Fibroblast of peridontal ligament (primary cell): ENCODE results near the gene NINJ1.

Source experiments
- DNase-seq: peaks from one replicate; pipeline ENCODE4 v3.0.0-alpha.2; 2010; ENCODE audit errors: extremely low read depth

Gene NINJ1

DNA sequence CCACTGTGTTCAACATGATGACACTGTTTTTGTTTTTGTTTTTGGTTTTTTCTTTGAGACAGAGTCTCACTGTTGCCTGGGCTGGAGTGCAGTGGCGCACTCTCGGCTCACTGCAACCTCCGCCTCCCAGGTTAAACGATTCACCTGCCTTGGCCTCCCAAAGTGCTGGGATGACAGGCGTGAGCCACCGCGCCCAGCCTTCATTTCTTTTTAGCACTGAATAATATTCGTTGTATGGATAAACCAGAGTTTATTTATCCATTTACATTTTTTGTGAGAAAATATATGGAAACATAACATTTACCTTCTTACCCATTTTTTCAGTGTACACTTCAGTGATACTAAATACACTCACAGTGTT lies 33.8 kb downstream of the NINJ1 start:
- DNase-seq = no peak

DNA sequence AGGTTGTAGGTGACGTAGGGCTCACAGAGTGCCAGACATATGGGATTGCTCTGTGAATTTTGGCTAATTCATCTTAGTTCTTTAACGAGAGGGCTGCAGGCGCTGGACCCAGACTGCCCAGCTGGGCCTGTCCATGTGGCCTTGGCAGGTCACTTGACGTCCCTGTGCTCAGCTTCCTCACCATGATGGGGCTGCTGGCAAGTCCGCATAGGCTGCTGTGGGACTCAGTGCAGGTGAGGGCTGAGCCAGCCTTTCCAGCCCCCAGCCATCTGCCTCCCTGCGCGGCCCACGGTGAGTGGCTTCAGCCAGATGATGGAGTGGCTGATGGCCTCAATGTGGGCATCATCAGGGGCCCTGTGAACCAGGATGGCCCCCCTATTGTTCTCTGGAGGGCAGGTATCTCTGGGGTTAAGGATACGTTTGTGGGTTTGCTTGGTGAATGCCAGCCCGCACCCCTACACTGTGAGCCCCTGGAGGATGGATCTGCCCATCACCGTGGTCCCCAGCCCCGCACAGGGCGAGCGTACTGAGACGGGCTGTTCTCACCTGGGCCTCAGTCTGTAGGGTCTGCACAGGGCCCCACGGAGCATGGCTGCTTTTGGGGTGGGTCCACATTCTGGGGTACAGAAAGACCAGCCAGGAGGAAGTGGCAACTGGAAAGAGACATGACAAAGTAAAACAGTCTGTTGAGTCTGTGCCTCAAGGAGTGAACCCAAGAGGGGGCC lies 34.3 kb downstream of the NINJ1 start:
- DNase-seq = no peak

DNA sequence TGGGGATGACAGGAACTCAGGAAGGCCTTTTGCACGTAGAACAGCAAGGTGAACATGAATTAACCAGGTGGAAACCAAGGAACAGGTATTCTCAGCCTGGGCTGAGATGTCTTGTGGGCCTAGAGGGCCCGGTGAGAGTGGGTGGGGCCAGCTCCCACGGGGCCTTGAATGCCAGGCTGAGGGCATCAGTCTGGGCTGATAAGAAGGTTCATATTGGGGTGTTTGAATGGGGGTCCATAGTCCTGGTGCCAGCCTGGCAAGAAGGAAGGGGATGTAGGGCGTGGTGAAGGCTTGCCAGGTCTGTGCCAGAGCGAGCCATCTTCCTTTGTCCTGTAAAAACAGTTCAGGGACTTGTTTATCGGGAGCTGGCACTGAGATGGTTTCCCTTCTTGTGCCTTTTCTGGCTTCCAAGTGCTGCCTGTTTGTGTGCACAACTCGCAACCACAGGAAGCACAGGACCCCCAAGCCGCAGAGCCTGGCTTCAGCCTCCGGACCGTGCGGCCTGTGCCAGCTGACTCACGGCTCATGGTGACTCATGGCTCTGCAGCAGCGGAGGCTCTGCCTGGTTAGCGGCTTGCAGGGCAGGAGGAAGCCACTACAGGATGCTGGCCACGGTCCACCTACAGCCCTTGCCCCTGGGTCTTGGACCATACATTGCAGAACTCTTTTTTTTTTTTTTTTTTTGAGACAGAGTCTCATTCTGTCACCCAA lies 35.7 kb downstream of the NINJ1 start:
- peak; percentile 97 for DNase-seq

DNA sequence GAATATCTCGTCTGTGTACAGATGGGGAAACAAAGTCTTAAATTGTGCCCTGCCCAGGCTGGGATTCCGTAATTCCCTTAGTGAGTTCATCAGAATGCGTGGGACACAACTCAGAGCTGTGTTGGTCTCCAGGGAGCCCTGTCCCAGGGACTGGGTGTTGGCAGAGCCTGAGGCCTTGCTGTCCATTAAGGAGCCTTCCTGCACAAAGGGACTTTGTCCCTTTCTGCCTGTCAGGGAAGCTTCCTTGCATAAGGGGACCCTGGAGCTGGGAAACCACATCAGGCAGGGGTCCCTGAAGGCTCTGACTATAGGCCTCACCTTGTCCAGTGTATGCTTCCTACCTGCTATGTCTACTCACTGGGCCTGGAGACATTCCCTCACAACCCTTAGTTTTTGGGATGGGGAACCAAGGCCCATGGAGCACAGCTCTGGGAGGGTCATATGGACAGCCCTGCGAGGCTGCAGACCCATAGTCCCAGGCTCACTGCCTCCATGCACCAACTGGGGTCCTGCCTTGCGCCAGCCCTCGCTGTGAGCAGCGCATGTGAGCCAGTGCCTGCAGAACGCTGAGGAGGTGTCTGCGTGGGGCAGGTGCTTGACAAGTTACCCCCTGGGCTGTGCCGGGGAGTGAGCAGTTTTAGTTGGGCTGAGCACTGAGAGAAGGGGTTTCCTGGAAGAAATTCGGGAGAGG lies 36.4 kb downstream of the NINJ1 start:
- no peak for DNase-seq

DNA sequence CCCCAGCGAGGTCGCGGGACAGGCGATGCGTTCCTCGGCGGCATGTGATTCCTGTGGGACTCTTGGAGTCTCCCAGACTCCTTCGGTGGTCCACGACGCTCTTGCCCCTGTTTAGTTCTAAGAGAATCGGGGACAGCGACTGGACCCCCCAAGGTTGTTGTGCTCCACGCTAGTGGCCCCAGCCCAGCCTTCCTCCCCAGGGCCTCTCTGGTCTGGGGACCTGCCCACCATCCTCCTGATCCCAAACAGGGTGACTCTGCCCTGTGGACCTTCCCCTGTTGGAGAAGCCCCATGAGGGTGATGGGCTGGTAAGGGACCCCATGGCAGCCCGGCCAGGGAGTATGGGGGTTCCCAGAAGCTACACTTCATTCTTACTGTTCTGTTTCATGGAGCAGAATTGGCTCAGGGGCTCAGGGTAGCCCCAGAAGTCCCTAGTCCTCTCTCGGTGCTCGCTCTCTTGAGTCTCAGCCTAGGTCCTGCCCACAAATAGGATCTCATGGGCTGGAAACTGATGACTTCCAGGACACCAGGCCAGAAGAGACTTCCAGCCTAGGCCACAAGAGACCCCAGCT lies 37.2 kb downstream of the NINJ1 start:
- DNase-seq = no peak

DNA sequence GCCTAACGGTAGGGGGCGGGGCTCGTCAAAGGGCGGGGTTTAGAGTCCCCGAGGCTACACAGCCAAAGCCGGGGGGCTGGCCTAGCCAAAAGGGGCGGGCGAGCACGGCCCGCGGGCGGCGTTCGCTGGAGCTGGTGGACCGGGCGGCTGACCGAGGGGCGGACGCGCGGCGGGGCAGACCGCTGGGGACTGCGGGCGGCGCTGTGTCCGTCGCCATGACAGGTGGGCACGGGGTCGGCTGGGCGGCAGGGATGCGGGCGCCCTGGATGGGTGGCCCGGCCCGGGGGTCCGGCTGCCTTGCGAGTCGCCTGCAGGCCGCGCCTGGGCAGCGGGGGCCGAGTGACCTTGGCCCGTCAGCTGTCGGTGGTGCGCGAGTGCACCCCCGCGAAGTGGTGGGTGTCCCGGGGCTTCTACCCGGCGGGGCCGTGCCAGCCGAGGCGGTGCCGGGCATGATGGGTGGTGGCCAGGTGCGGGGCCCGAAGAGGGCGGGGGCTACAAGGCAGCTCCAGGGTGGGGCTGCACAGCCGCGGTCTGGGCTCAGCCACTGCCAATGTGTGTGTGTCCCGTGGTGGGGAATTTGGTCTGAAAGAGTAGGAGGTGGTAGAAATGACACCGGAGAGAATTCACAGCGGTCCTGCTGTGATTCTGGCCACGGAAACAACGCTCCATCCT lies 37.8 kb downstream of the NINJ1 start, which contains the start of gene CARD19:
Gene CARD19, plus strand, starts transcription at position 87 of the 672 bp plus-strand sequence. Its CDS starts 129 bp downstream, at position 216.
- peak; percentile 25 for DNase-seq

DNA sequence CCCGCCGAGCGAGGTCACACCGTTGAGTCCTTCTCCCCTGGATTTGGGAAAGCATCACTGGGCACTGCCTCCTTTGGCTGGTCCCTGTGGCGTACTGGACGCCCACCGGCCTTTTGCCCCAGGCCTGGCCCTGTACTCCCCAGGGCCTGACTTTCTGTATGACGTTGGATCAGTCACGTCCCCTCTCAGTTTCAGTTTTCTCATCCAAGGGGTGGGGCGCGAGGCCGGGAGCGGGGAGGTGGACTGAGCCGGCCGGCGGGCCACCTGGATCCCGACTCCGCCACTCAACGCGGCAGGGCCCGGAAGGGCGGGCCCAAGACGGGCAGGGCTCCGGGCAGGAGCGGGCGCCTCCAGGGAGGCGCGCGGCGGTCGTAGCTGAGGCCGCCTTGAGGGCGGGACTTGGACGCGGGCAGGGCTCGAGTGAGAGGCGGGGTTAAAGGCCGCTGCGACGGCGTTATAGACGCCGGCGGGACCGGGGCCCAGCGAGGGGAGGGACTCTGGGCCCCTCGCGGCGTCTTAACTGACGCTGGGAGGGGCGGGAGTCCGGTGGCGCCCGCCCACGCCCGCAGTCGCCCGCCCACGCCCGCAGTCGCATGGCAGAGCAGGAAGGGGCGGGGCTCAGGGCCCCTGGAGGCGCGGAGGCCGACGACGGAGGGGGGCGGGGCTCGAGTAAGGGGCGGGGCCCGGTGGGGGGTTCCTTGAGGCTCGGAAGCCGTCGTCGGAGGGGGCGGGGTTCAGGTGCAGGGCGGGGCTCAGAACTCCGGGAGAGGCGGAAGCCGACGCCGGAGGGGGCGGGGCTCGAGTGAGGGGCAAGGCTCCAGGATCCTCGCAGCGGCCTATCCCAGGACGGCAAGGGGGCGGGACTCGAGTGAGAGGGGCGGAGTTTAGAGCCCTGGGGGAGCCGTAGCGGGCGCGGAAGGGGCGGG lies 38.6 kb downstream of the NINJ1 start:
- peak; percentile 98 for DNase-seq

DNA sequence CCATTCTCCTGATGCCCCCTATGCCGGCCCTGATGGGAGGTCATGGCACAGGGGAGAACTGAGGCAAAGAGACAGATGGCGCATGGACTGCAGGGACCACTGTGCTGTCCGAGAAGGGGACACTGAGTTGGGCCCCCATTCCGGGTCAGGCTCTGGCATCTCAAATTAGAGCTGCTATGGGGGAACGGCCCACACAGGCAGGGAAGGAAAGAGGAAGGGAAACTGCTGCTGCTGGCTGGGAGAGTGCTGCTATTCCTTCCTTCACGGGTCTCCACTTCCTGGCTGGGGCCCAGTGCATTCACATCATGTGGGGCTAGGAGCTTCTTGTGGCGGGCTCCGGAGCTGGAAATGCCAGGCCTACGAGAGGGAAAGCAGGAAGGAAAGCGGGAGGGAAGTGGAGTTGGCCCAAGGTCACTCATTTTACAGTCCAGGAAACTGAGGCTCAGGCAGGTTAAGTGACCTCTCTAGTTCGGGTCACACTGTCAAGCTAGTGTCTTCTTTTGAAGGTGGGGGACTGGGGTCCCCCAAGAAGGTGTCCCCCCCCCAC lies 39.3 kb downstream of the NINJ1 start:
- no peak for DNase-seq

DNA sequence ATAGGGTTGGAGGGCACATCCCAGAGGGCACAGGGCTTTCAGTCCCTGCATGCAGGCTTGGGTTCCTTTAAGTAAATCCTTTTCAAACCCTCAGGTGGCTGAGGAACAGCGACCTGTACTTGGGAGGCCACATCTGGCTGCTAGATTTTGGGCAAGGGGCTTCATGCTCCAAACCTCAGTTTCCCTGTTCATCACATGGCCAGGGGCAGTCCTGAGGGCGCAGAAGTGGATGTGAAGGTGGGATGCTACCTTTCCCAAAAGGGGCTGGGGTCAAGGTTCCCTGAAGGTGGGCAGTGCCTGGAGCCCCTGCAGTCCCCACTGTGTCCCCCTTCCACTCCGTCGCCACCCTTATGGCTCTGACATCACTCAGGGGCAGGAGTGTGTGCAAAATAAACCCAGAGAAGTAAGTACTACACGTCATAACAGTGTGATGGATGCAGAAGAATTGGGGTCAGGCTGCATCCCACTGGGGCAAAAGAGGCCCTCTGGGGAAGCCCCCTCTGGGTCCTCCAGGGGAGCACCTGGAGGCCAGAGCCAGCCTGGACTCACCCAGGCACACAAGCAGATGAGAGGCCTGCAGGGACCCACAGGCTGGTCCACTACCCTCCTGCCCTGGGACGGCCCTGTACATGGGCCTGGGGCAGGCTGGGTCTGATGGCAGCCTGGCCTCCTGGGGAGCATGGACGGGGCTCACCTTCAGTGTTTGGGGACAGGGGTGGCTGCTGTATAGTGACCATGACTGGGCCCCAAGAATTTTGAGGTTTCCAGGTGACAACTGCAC lies 40.0 kb downstream of the NINJ1 start:
- no peak for DNase-seq

DNA sequence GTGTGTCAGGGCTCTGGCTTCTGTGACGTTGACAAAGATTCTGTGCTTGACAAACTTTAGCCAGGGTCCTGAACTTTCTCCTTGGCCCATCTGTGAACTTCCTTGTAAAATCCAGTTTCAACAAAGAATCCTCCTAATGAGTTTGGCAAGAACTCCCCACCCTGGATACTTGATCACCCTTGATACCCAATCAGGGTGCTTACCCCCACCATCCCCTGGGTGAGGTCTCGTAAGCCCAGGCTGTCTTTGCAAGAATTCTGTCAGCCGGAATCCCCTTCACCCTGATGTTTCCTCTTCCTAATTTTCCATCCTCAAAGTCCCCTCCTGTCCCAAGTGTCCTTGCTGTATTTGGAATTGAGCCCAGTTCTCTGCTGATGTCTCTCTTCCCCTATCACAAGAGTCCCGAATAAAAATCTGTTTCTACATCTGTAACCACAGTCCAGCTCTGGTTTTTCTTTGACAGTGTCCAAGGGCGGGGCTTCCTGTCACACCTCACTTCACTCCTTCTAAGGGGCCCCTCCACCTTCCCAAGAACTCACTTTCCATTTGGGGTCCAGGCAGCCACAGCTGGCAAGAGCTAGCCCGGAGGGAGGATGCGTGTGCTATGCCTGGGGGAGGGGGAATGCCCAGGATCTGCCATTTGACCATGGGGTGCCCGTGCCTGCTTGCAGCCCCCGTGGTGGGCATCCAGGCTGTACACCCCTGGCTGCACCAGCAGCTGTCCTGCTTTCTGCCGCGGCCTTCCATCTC lies 40.7 kb downstream of the NINJ1 start:
- DNase-seq = no peak

DNA sequence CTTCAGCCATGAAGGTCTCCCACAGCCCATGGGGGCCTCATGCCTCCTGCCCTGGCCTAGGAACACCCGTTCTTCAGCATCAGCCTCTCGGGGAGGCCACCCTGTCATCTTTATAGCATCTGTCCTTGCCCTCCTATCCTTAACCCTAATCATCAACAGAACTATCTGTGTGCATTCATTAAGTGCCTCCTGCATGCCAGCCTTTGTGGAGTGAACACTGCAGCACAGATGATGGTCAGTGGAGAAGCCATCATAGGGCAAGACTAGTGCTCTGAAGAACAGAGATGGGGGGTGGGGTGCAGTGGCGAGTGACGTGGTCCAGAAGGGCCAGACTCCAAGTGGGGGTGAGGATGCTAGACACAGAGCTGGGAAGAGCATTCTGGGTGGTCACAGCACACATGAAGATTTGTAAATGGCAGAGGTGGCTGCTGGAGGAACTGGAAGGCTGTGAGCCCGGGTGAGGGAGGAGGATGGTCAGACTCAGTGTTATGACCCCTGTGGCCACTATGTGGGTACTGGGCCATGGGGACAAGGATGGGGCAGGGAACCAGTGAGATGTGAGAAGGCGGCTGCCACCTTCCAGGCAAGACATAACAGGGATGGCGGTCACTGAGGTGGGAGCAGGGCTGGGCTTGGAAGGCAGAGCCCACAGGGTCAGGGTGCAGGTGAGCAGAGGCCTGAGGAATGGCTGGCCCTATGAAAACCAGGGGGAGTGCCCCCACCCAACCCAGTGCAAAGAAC lies 41.6 kb downstream of the NINJ1 start:
- no peak for DNase-seq

DNA sequence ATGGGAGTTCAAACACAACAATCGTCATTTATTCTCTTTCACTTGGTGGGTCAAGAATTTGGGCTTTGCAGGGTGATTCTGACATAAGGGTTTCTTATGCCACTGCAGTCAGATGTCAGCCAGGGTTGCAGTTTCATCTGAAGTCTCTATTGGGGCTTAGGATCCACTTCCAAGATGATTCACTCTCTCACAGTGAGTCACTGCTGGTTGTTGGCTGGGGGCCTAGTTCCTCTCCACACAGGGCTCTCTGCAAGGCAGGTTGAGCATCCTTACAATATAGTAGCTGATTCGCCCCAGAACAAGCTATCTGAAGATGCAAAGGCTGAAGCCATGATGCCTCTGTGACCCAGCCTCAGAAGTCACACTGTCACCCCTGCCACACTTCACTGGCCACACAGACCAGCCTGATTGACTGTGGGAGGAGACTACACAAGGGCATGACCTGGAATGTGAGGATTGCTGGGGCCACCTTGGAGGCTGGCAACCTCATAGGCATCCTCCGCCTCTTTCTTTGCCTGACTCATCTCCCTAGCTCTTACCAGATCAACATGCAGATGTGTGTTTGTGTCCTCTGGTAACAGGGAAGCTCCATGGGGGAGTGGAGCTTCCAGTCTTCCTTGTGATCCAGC lies 42.5 kb downstream of the NINJ1 start:
- peak; percentile 28 for DNase-seq

DNA sequence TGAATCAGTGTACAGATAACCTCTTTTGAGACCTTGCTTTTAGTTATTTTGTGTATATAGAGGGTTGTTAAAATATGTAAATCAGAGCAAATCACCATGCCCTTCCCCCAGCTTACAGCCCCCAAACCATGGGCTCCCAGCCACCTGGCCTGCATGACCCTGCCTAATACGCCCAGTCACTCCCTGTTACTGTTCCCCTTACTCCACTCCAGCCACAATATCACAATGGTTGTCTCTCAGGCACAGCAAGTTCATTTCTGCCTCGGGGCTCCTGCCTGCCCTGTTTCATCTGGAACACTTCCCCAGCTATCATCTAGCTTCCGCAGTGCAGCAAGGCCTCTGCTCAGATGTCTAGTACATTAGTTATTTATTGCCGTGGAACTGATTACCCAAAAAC lies 43.0 kb downstream of the NINJ1 start:
- no peak for DNase-seq

DNA sequence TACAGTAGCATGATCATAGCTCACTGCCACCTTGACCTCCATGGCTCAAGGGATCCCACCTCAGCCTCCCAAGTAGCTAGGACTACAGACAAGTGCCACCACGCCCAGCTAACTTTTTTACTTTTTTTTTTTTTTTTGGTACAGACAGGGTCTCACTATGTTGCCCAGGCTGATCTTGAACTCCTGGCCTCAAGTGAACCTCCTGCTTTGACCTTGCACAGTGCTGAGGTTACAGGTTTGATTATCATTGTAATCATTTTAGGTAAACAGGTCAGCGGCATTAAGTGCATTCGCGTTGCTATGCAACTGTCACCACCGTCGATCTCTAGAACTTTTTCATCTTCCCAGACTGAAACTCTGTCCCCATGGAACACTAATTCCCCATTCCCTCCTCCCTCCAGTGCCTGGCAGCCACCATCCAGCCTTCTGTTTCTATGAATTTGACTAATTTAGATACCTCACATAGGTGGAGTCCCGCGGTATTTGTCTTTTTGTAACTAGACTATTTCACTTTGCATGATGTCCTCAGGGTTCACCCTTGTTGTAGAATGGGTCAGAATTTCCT lies 43.9 kb downstream of the NINJ1 start:
- no peak for DNase-seq

DNA sequence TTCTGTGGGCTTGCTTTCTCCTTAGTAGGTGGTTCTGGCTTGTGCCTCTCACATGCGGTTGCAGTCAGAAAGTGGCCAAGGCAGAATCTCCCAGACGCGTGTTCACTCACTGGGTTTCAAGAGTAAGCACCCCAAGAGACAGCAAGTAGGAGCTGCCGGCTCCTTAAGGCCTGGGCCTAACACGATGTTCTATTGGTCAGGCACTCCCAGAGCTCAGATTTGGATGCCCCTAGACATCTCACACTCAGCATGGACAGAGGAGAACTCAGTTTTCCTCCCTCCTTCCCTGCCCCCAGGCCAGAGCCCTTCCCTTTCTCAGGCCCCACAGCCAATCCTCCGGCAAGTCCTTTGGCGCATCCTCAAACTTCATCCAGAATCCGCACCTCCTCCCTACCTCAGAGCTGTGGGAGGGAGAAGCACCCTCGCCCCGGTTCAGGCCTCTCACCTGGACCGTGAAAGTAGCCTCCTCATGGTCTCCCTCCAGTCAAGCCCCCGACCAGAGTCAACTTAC lies 44.5 kb downstream of the NINJ1 start:
- no peak for DNase-seq

DNA sequence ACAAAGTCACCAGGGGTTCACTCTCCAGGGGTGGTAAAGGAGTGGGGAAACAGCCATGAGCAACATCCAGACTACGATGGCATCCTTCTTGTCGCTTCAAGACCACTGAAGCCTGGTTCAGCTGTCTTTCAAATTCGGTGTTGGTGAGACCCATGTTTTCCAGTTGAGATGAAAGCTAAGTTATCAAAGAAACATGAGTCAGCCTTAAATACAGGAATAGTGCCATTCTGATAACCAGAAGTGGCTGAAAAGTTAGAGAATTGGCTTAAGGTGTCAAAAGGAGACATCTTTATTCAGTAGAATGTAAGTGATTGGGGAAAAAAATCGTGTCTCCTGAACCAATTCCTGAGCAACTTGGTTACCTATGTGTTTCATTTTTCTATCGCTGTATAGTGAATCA lies 45.0 kb downstream of the NINJ1 start:
- no peak for DNase-seq

DNA sequence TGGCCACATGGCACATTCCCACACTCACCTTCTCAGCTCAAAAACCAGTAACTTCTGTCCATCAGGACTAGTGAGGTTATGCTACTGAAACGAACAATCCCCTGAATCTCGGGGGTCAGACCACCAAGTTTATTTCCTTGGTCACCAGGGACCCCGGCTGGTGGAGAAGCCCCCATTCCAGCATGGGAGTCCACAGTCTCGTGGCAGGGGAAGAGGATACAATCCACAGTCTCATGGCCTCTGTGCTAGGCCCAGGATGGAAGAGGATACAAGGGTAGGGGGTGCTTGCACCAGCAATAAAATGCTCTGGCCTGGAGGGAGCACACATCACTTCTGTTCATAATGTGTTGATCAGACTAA lies 45.4 kb downstream of the NINJ1 start:
- no peak for DNase-seq
